Stimulated activated CD4-positive, alpha-beta T cell treated with anti-CD3 and anti-CD28 coated beads, Interleukin-4, amount 100 ng/mL, for 4 hours (primary cell): ENCODE data around the gene MRPS16.
A peak's percentile ranks its signal among the peaks of the same experiment; 100 is the strongest.
"Not testable (repeated sequence)": the region's sequence is repeated elsewhere in the genome, so short reads cannot be mapped to it uniquely, and the experiment has no call there.

Experiments
- DNase-seq, 2 experiments: peaks; one replicate each; pipeline ENCODE4 v3.0.0-alpha.2; 2020

The MRPS16 gene

DNA sequence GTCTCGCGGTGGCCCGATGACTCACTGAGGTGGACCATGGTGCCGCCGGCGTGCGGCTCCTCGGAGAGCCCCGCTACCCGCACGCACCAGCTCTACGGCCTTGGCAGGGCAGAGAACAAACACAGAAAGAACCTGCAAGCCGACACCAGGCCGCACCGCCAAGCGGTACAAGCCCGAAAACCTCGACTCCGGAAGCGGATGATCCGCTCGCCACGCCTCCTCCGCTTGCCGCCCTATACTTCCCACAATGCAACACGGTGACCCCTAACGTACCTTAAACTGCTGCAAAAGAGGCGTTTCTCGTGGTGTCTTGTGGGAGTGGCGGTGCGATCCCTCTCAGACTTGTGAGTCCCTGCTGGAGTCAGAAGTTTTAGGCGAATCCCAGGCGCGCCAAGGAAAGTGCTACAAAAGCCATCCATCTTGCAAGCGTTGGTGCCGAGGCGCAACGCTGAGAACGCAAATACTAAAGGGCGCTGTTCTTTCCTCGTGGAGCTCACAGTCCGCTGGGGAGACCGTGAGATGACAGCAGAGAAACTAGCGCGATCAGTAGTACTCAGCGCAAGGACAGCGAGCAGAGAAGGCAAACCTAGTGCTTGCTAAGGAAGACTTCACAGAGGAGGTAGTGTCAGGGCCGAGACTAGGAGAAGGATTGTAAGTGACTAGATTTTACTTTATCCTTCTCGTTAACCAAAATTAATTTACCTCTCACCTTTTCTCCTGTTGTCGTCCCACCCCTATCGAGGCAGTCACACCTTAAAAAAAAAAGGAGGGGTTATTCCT, at the start of gene MRPS16:
TSS of gene MRPS16 (minus strand) at position 200 of the 780 bp plus-strand sequence. CDS start at position 38, 162 bp downstream.
- peak; percentile 85 to 91 for DNase-seq

- DNase-seq = no peak
Measured at GRCh38 chr10:73296946-73297345, 44.5 kb upstream of the MRPS16 start.

DNA sequence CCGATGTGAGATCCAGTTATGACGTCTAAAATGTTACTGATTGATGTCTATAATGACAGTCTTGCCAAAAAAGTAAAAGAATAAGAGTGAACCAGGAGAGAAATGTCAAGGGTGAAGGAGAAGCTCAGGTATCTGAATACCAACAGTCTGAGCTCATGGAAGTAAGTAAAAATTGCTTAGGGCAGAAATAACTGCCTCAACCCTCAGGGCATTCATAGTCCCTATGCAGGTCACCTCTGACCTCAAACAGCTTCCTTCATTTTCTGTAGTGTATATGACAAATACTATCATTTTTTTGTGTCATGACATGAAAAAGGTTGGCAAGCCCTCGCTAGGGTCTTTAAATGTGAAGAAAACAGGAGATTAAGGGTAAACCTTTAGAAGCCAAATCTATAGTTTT, 41.0 kb upstream of the MRPS16 start:
- DNase-seq = no peak

GRCh38 chr10:73289958-73290357, 37.5 kb upstream of the MRPS16 start:
- DNase-seq = no peak

DNA sequence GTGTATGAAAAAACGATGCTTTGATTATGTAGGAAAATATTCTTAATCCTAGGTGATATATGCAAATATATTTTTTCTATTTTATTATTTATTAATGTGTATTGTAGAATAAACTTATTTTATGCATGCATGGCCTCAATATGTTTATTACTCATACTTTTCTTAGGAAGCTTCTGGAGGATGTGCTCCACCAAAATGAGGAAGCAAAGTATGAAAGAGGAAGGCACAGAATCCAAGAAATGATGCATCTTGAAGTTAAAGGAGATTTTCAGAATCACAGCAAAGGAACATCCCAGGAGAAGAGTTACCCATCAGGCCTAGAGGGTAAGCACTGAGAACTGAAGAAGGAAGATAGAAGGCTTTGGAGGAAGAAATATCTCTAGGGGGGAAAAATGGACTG, 35.0 kb upstream of the MRPS16 start:
- DNase-seq = no peak

- DNase-seq = no peak
Measured at GRCh38 chr10:73281097-73281496, 28.7 kb upstream of the MRPS16 start.

GRCh38 chr10:73264423-73264822, 12.0 kb upstream of the MRPS16 start:
- no peak for DNase-seq

DNA sequence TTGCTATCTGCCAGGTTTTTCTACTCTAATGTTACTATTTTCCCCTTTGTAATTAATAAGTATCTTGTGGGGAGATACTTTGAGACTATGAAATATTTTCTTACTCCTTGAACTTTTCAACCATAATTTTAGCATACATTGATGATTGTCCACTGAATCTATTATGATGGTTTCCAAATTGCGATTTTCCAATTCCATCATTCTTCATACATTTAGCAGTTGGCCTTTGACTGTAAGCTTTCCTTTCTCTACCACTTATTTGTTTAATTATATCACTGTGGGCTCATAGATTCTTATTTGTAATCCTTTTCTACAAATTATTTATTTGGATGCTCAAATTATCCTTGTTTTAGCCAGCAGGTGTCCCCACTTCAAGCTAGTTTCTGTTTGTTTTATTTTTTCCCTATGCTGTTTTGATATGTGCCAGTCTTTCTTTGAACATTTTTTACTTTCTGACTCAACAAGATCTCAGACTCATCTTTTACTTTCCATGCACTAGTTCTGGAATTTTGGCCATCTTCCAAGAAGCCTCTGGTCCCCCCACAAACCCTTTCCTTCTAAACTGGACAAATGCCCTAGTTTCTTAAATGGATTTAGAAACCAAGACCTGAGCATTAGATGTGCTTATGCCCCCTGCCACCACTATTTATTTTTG, 11.4 kb upstream of the MRPS16 start:
- DNase-seq = no peak

DNA sequence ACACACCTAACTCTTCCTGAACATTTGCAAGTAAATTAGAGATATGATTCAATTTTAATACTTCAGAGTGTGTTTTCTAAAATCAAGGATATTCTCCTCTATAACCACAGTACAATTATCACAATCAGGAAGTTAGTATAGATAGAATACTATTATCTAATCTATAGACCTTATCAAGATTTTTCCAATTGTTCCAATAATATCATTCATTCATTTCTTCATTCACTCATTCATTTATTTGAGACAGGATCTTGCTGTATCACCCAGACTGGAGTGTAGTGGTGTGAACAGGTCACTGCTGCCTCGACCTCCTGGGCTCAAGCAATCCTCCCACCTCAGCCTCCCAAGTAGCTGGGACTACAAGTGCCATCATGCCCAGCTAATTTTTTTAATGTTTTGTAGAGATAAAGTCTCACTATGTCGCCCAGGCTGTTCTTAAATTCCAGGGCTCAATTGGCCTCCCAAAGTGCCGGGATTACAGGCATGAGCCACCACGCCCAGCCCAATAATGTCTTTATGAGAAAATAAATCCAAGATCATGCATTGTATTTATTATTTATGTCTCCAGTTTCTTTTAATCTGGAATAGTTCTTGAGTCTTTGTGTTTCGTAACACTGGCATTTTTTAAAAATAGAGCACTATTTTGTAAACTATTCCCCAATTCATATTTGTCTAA, 10.6 kb upstream of the MRPS16 start:
- no peak for DNase-seq

GRCh38 chr10:73262105-73262730, 9.8 kb upstream of the MRPS16 start:
- DNase-seq = no peak

DNA sequence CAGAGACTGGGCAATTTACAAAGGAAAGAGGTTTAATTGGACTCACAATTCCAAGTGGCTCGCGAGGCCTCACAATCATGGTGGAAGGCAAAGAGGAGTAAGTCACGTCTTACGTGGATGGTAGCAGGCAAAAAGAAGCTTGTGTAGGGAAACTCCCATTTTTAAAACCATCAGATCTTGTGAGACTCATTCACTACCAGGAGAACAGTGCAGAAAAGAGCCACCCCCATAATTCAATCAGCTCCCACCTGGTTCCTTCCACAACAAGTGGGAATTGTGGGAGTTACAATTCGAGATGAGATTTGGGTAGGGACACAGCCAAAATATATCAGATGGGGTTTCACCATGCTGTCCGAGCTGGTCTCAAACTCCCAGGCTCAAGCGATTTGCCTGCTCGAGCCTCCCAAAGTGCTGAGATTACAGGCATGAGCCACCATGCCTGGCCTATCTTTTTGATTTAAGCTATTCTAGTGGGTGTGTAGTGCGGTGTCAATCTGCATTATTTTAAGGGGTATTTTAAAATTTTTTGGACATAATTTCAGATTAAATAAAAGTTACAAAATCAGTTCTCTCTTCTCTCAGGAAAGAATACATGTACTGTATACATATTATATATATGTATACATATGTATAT, 9.0 kb upstream of the MRPS16 start:
- DNase-seq = no peak

DNA sequence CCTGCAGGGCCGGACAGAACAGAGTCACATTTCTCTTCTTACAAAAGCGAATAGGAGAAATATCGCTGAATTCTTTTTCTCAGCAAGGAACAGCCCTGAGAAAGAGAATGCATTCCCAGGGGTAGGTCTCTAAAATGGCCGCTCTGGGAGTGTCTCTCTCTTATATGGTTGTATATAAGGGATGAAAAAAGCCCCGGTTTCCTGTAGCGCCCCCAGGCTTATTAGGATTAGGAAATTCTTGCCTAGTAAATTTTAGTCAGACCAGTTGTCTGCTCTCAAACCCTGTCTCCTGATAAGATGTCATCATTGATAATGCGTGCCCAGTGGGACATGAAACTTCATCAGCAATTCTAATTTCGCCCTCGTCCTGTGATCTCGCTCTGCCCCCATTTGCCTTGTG, 6.2 kb upstream of the MRPS16 start:
- not testable (repeated sequence) for DNase-seq

DNA sequence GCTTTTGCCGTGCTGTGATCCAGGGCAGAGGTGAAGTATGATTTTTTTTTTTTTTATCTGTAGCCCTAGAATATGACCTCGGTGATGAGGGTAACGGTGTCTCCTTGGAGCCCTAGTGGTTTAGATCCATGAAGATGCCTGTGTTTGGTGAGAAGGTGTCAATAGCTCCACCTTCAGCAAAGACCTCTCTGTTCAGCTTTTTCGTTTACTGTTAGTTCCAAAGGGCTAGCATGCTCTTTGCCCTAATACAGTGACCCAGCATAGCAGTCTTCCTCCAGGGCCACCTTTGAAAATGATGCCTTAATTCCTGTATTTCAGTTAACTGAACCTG, 746 bp upstream of the MRPS16 start:
- no peak for DNase-seq

DNA sequence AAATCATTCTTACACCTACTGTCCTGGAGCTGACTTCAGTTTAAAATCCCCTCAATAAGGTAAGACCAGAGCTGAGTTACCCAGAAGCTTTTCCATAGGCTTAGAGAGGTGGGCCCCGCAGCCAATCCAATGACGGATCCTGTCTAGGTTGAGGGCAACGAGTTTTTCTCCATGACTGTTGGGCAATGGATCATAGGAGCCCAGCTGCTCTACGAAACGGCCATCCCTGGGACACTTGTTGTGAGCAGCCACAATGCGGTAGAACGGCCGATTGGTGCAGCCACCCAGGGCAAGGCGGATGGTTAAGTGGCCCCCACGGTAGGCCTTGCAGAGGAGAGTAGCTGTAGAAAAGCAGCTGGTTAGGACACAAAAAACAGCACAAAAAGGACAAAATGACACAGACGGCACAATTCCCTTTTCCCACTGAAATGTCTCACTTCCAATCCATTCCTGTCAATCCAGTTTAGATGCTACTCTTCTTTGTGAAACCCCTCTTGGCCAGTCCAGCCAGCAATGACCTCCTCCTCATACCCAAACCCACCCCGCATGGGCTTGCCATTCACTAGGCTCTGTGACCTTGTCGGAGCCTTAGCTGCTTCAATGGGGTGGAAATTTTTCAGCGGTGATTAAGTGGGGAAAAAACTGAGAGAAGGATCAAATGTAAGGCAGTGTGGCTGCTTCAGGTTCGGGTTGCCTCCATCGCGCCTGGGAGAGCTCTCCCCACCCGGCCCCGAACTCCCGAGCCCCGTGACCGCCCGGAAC, 580 bp downstream of the MRPS16 start:
- no peak for DNase-seq

DNA sequence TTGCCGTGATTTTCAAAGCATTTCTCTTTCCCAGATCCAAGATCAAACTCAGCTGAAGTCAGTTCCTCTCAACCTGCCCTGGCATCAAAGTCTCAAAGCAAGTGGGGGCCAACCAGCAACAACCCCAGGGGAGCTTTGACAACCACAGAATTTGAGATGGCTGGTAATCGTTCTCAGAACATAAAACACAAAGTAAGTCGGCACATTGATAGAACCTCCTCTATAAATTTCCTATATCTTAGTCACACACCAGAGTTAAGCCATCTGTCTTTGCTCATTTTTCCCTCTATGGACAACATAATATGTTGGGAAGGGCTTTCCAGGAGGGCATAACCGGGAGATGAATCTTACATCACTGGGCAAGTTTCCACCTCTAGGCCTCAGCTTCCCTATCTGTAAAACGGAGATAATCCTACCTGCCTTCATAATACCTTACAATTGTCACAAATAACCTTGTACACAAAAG, 4.2 kb downstream of the MRPS16 start:
- DNase-seq = no peak

- no peak for DNase-seq
Measured at GRCh38 chr10:73247509-73248258, 4.8 kb downstream of the MRPS16 start.

GRCh38 chr10:73246646-73247508, 5.6 kb downstream of the MRPS16 start, which contains the start of gene DNAJC9:
Gene DNAJC9 (minus strand): TSS chr10:73247255. CDS start chr10:73247189, 66 bp downstream.
- peak; percentile 95 to 98 for DNase-seq

DNA sequence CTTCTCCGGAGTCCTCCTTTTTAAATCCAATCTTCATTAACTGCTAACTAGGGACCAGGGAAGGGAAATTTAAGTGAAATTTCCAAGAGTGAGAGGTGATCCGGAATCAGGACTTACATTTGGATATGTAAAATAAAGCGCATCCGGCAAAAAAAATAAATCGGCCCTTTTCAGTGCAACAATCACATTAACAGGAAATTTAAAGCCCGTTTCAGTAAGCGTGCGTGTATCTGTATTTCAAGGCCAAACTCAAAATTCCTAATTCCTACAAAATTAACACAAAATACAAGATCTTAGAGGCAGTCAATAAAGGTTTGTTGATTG, 6.2 kb downstream of the MRPS16 start:
- DNase-seq = no peak

DNA sequence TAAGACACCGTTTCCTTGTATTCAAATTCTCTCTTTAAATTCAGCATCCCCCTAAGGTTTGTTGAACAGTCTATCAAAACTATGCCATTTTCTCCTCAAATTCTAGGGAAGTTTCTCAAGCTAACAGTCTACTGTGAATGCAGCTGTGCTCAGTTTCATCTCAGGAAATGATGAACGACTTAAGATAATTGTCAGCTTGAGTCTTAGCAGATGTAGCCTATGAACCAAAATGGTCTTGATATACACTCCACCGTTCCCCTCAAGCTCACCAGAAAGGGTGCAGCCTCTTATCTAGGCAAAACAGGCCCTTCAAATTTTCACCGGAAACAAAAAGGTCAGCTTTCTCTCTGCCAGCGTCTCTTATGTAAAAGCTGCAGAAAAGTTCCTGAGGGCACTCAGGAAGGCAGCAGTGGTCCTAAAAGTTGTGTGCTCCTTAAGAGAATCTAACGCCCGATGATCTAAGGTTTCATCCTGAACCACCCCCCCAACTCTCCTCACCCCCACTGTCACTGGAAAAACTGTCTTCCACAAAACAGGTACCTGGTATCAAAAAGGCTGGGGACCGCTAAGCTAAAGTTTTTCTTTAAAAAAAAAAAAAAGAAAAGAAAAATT, 7.5 kb downstream of the MRPS16 start:
- no peak for DNase-seq

GRCh38 chr10:73239908-73240307, 12.5 kb downstream of the MRPS16 start:
- DNase-seq = no peak
